Karpas-422 (cell line): ENCODE measurements around the gene DYDC2. TPM values are rescaled to one million over a fixed set of nuclear protein-coding genes. Genes with fewer than 3 reads are reported as not detected.
"Not testable (repeated sequence)": the region's sequence is repeated elsewhere in the genome, so short reads cannot be mapped to it uniquely, and the experiment has no call there.

ENCODE experiments used
- DNase-seq: peaks from one replicate; pipeline ENCODE4 v3.0.0-alpha.2; 2015
- H2AFZ ChIP-seq: fragments of 200-600 bp; sonication (generic); 2 replicates; pipeline ENCODE4 v1.6.1; 2014; ENCODE audit warnings: antibody characterized with exemption, low read length, mixed read lengths
- H3K27ac ChIP-seq: fragments of 200-600 bp; sonication (generic); 2 replicates; pipeline ENCODE4 v1.5.1; 2014; ENCODE audit warnings: mild to moderate bottlenecking, low read length, moderate library complexity
- H3K27me3 ChIP-seq: fragments of 200-600 bp; sonication (generic); 2 replicates; pipeline ENCODE4 v1.6.1; 2014; ENCODE audit warnings: low read length, mixed read lengths
- H3K36me3 ChIP-seq: fragments of 200-600 bp; sonication (generic); 2 replicates; pipeline ENCODE4 v1.6.1; 2014; ENCODE audit warnings: low read length, mixed read lengths; ENCODE audit not compliant: insufficient read depth
- H3K4me1 ChIP-seq: fragments of 200-600 bp; sonication (generic); 2 replicates; pipeline ENCODE4 v1.6.1; 2014; ENCODE audit warnings: mild to moderate bottlenecking, low read length, mixed read lengths
- H3K4me2 ChIP-seq: fragments of 200-600 bp; sonication (generic); 2 replicates; pipeline ENCODE4 v1.6.1; 2014; ENCODE audit warnings: low read length, low read depth, mild to moderate bottlenecking; ENCODE audit not compliant: poor library complexity, severe bottlenecking
- H3K4me3 ChIP-seq: fragments of 200-600 bp; sonication (generic); 2 replicates; pipeline ENCODE4 v1.5.1; 2014; ENCODE audit warnings: mild to moderate bottlenecking, antibody characterized with exemption, low read length, mixed read lengths
- H3K79me2 ChIP-seq: fragments of 200-600 bp; sonication (generic); 2 replicates; pipeline ENCODE4 v1.6.1; 2014; ENCODE audit warnings: mild to moderate bottlenecking, low read length, mixed read lengths
- H3K9ac ChIP-seq: fragments of 200-600 bp; sonication (generic); 2 replicates; pipeline ENCODE4 v1.6.0; 2014; ENCODE audit warnings: low read length
- H3K9me2 ChIP-seq: fragments of 200-600 bp; sonication (generic), shearing (Covaris generic); replicated peaks from 2 replicates; pipeline ENCODE4 v1.6.0; 2014; ENCODE audit warnings: mild to moderate bottlenecking, low read length, moderate library complexity; ENCODE audit not compliant: insufficient read depth
- H3K9me3 ChIP-seq: fragments of 300-700, 200-600 bp; sonication (generic); 2 replicates; pipeline ENCODE4 v1.6.1; 2014; ENCODE audit warnings: low read length, mixed read lengths
- H4K20me1 ChIP-seq: fragments of 200-600 bp; sonication (generic); 2 replicates; pipeline ENCODE4 v1.6.1; 2014; ENCODE audit warnings: mild to moderate bottlenecking, antibody characterized with exemption, low read length, low read depth; ENCODE audit not compliant: insufficient read depth
- total RNA-seq: library from RNA; depleted of rRNA; stranded (reverse); fragments of >200 nt; shearing (Covaris generic); gene quantifications from 2 replicates; pipeline ENCODE4 v1.2.3, GENCODE V29; 2014; ENCODE audit warnings: low replicate concordance; rRNA removed

Gene DYDC2
- total RNA-seq, 1 experiment from 2014 or later, result 0.37 TPM

- no peak for DNase-seq
- H3K36me3 ChIP-seq, result no peaks in the 10 kb centered on the region
- no peak overlapping the region for H3K9ac ChIP-seq
- no peak overlapping the region for H3K4me3 ChIP-seq
- no peaks in the 10 kb centered on the region for H3K27me3 ChIP-seq
- H3K4me1 ChIP-seq, result peaks cover 9% of the 10 kb centered on the region
- no peaks in the 10 kb centered on the region for H3K79me2 ChIP-seq
- no peak overlapping the region for H2AFZ ChIP-seq
- no peaks in the 10 kb centered on the region for H3K9me3 ChIP-seq
- H4K20me1 ChIP-seq, result no peaks in the 10 kb centered on the region
- H3K4me2 ChIP-seq, result no peak overlapping the region
- no peaks in the 10 kb centered on the region for H3K9me2 ChIP-seq
- H3K27ac ChIP-seq, result no peak overlapping the region
Observed at GRCh38 chr10:80416479-80417098, 60.0 kb downstream of the DYDC2 start.

DNA sequence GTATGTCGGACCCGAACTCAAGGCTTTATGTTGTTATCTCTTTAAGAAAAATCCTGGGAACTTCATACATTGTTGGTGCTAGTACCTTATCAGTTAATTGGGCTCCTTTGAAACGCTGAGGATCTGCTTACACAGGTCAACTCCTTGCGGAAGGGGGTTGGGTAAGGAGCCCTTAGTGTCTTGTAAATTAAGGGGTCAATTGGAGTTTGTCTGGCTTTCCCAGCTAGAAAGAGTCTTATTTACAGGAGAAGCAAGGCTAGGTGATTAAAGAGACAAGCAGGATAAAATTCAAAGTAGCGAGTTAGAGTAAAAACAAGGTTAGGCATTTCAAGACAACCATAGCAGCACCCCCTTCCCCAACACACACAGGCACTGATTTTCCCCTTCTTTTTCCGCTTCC lies 60.7 kb downstream of the DYDC2 start:
- not testable (repeated sequence) for H3K9me3 ChIP-seq, H4K20me1 ChIP-seq, H3K27ac ChIP-seq, H3K9ac ChIP-seq, H3K36me3 ChIP-seq, H3K9me2 ChIP-seq, H2AFZ ChIP-seq, H3K4me3 ChIP-seq, DNase-seq, H3K79me2 ChIP-seq, H3K27me3 ChIP-seq, H3K4me2 ChIP-seq
- H3K4me1 ChIP-seq, result peaks cover 16% of the 10 kb centered on the region

Other genes starting within 250 kb of the DYDC2 start
- gene PLAC9, start 224.1 kb upstream of the DYDC2 start, total RNA-seq, result not detected in 2 replicates
- gene ANXA11, start 151.2 kb upstream of the DYDC2 start, total RNA-seq, result 56.0 and 88.2 TPM in 2 replicates
- gene MAT1A, start 67.1 kb upstream of the DYDC2 start, total RNA-seq, result not detected in 2 replicates
- not detected in 2 replicates for gene DYDC1, start within 50 bp of the DYDC2 start, total RNA-seq
- gene PRXL2A, start 51.8 kb downstream of the DYDC2 start, total RNA-seq, result 1.7 and 7.2 TPM in 2 replicates
- 3.4 TPM in 2 replicates for gene TSPAN14, start 97.5 kb downstream of the DYDC2 start, total RNA-seq
- gene SH2D4B, start 181.1 kb downstream of the DYDC2 start, total RNA-seq, result 0.07 TPM in 1 of 2 replicates, not detected in the other